Glutamatergic neuron (in vitro differentiated cells): ENCODE data around the gene RGS9. TPM values are rescaled to one million over a fixed set of nuclear protein-coding genes. Genes with fewer than 3 reads are reported as not detected.
A peak's percentile ranks its signal among the peaks of the same experiment; 100 is the strongest.

Experiments used
- DNase-seq: peaks from one replicate; pipeline ENCODE4 v3.0.0; 2022
- H3K27ac Mint-ChIP-seq: one replicate; pipeline ENCODE4 v1.8.0; 2020; ENCODE audit warnings: mild to moderate bottlenecking, mixed read lengths, inconsistent platforms; ENCODE audit not compliant: unreplicated experiment
- H3K27me3 Mint-ChIP-seq: one replicate; pipeline ENCODE4 v1.8.0; 2020; ENCODE audit warnings: mild to moderate bottlenecking, moderate library complexity, mixed read lengths, inconsistent platforms; ENCODE audit not compliant: unreplicated experiment
- H3K36me3 Mint-ChIP-seq: one replicate; pipeline ENCODE4 v1.8.0; 2020; ENCODE audit warnings: mild to moderate bottlenecking, mixed read lengths, inconsistent platforms; ENCODE audit not compliant: unreplicated experiment
- H3K4me1 Mint-ChIP-seq: one replicate; pipeline ENCODE4 v1.8.0; 2020; ENCODE audit warnings: mild to moderate bottlenecking, low read depth, mixed read lengths, inconsistent platforms; ENCODE audit not compliant: unreplicated experiment
- H3K4me3 Mint-ChIP-seq: one replicate; pipeline ENCODE4 v1.8.0; 2020; ENCODE audit warnings: mild to moderate bottlenecking, mixed read lengths, inconsistent platforms; ENCODE audit not compliant: unreplicated experiment
- H3K9me3 Mint-ChIP-seq: one replicate; pipeline ENCODE4 v1.8.0; 2020; ENCODE audit warnings: mild to moderate bottlenecking, moderate library complexity, mixed read lengths, inconsistent platforms; ENCODE audit not compliant: unreplicated experiment
- CTCF ChIP-seq: fragments of 200-600 bp; sonication (generic); IDR thresholded peaks from one replicate; pipeline ENCODE4 v1.5.0; 2021; ENCODE audit not compliant: partially characterized antibody, unreplicated experiment
- total RNA-seq: library from RNA; stranded (reverse); fragmentation: NEBNext Ultra II Directional; extraction: Animal tissue kit (Norgen Biotek cat#: 25700); gene quantifications from one replicate; pipeline ENCODE4 v1.2.1, GENCODE V29; 2021; ENCODE audit not compliant: unreplicated experiment

Gene RGS9
- total RNA-seq, 1 donor from 2014 or later: 2.4 TPM

GRCh38 chr17:65254166-65254565 is 117.0 kb downstream of the RGS9 start:
- DNase-seq: no peak
- TF ChIP-seq CTCF: no peak
- H3K27ac Mint-ChIP-seq: no peak overlapping the region
- H3K36me3 Mint-ChIP-seq: peaks cover 3% of the 10 kb centered on the region
- no peak overlapping the region for H3K4me3 Mint-ChIP-seq
- no peaks in the 10 kb centered on the region for H3K27me3 Mint-ChIP-seq
- no peaks in the 10 kb centered on the region for H3K4me1 Mint-ChIP-seq
- H3K9me3 Mint-ChIP-seq: no peaks in the 10 kb centered on the region

- Mint-ChIP-seq H3K27me3 (no peaks in the 10 kb centered on the region), H3K4me3 (no peak overlapping the region), H3K4me1 (no peaks in the 10 kb centered on the region), H3K27ac (no peak overlapping the region), H3K9me3 (no peaks in the 10 kb centered on the region), H3K36me3 (peaks cover 3% of the 10 kb centered on the region)
- no peak for TF ChIP-seq CTCF
- DNase-seq: no peak
Observed at GRCh38 chr17:65259281-65259680, 122.1 kb downstream of the RGS9 start.

- Mint-ChIP-seq H3K36me3 (peaks cover 3% of the 10 kb centered on the region), H3K27ac (no peak overlapping the region), H3K4me1 (no peaks in the 10 kb centered on the region), H3K9me3 (no peaks in the 10 kb centered on the region), H3K27me3 (no peaks in the 10 kb centered on the region), H3K4me3 (peak overlapping the region; percentile 26)
- no peak for TF ChIP-seq CTCF
- no peak for DNase-seq
Observed at GRCh38 chr17:65259696-65260485, 122.7 kb downstream of the RGS9 start.

- no peaks in the 10 kb centered on the region for H3K27me3 Mint-ChIP-seq
- no peaks in the 10 kb centered on the region for H3K9me3 Mint-ChIP-seq
- no peaks in the 10 kb centered on the region for H3K4me1 Mint-ChIP-seq
- peaks cover 3% of the 10 kb centered on the region for H3K36me3 Mint-ChIP-seq
- no peak overlapping the region for H3K27ac Mint-ChIP-seq
- no peak for DNase-seq
- no peak overlapping the region for H3K4me3 Mint-ChIP-seq
- no peak for TF ChIP-seq CTCF
Observed at GRCh38 chr17:65260626-65261025, 123.5 kb downstream of the RGS9 start.

GRCh38 chr17:65261152-65261551 is 124.0 kb downstream of the RGS9 start:
- no peaks in the 10 kb centered on the region for H3K9me3 Mint-ChIP-seq
- peaks cover 3% of the 10 kb centered on the region for H3K36me3 Mint-ChIP-seq
- no peak for DNase-seq
- H3K27ac Mint-ChIP-seq: no peak overlapping the region
- no peaks in the 10 kb centered on the region for H3K4me1 Mint-ChIP-seq
- H3K27me3 Mint-ChIP-seq: no peaks in the 10 kb centered on the region
- no peak overlapping the region for H3K4me3 Mint-ChIP-seq
- TF ChIP-seq CTCF: no peak
